GM12891 (cell line): ENCODE data around the gene EVA1A.

Source experiments
- POLR2A ChIP-seq: IDR thresholded peaks from 2 replicates; pipeline ENCODE4 v1.6.1; 2011; ENCODE audit warnings: low read depth, low read length, control low read depth
- POLR2AphosphoS5 ChIP-seq: IDR thresholded peaks from 2 replicates; pipeline ENCODE4 v1.6.1; 2011; ENCODE audit warnings: low read depth, low read length, control low read depth

DNA sequence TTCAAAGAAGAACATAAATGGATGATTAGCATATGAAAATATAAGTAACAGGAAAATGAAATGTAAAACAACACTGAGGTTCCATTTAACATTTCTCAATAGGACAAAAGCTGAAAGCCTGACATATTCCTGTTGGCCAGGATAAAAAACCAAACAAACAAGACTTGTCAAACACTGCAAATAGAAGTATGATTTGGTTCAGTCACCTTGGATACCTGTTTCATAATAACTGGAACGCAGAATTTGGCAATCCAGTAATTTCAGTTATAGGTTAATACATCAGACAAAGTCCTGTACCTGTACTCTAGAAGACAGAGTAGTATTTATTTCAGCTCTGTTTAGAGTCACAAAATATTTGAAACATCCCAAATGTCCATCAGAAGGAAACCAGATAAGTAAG, 16.5 kb upstream of the EVA1A start:
- TF ChIP-seq POLR2A (no peak), POLR2AphosphoS5 (no peak)
